ENCODE measurements around the gene BMP6. TPM values are rescaled to one million over a fixed set of nuclear protein-coding genes. Genes with fewer than 3 reads are reported as not detected.

The BMP6 gene
- polyA plus RNA-seq, 2 of the 4 experiments (the other 2 are of a cell fraction), result 8.4 to 23.0 TPM

- FAIRE-seq (no peak), DNase-seq (ENCODE audit: low read depth in 1 of 2, low spot score in 1 of 2) (peak; percentile 22 to 55)
Measured at GRCh38 chr6:7721649-7722048, 4.2 kb upstream of the BMP6 start.

More at GRCh38 chr6:7721649-7722048, 4.2 kb upstream of the BMP6 start:
- no peak for TF ChIP-seq ZC3H11A (IDR thresholded peaks at IDR 0.05)
- no peak for TF ChIP-seq REST (IDR thresholded peaks at IDR 0.05)
- no peak for TF ChIP-seq MAX (IDR thresholded peaks at IDR 0.05)
- no peak for TF ChIP-seq ZSCAN20 (CRISPR knock-in tag; IDR thresholded peaks at IDR 0.05)
- TF ChIP-seq EP300 (IDR thresholded peaks at IDR 0.05), result no peak
- peak; percentile 37 for TF ChIP-seq MAFK (IDR thresholded peaks at IDR 0.05; ENCODE audit: partially characterized antibody)
- TF ChIP-seq CTCF (IDR thresholded peaks at IDR 0.05), result peak; percentile 53
- TF ChIP-seq HEYL (CRISPR knock-in tag; IDR thresholded peaks at IDR 0.05), result no peak
- TF ChIP-seq ATOH8 (CRISPR knock-in tag; IDR thresholded peaks at IDR 0.05; ENCODE audit: low read depth), result no peak
- TF ChIP-seq HOXB5 (CRISPR knock-in tag; IDR thresholded peaks at IDR 0.05), result no peak
- TF ChIP-seq EHMT2 (IDR thresholded peaks at IDR 0.05; ENCODE audit: low read depth), result no peak
- TF ChIP-seq RAD21 (conservative IDR thresholded peaks at IDR 0.05 in 1 of 2, IDR thresholded peaks at IDR 0.05 in 1 of 2), result peak; percentile 60 to 65
- TF ChIP-seq FOSB (CRISPR knock-in tag; IDR thresholded peaks at IDR 0.05), result no peak
- TF ChIP-seq KDM5A (IDR thresholded peaks at IDR 0.05), result no peak
- no peak for TF ChIP-seq EHF (CRISPR knock-in tag; IDR thresholded peaks at IDR 0.05)
- TF ChIP-seq SREBF2 (IDR thresholded peaks at IDR 0.05), result no peak
- TF ChIP-seq CBX8 (IDR thresholded peaks at IDR 0.05), result no peak
- TF ChIP-seq MAZ (IDR thresholded peaks at IDR 0.05; ENCODE audit: borderline replicate concordance, low read depth, low read length), result no peak
- no peak for TF ChIP-seq RARB (CRISPR knock-in tag; IDR thresholded peaks at IDR 0.05)
- TF ChIP-seq SMC3 (IDR thresholded peaks at IDR 0.05), result peak; percentile 64
- TF ChIP-seq FOSL2 (IDR thresholded peaks at IDR 0.05), result no peak
- TF ChIP-seq FOSL2 (CRISPR knock-in tag; IDR thresholded peaks at IDR 0.05), result no peak
- no peak for TF ChIP-seq RFX5 (IDR thresholded peaks at IDR 0.05)
- no peak for TF ChIP-seq MYC (IDR thresholded peaks at IDR 0.05; ENCODE audit: borderline replicate concordance, low read length)
- no peak for TF ChIP-seq E2F6 (IDR thresholded peaks at IDR 0.05; ENCODE audit: borderline replicate concordance, low read depth)
- no peak for TF ChIP-seq ESRRA (IDR thresholded peaks at IDR 0.05; ENCODE audit: borderline replicate concordance, low read length)
- TF ChIP-seq NR3C1 (IDR thresholded peaks at IDR 0.05), result no peak
- H3K4me2 ChIP-seq, result peak overlapping the region; percentile 43; the same call in 1 of the 3 replicates
- peaks cover 23% of the 10 kb centered on the region for H3K4me1 ChIP-seq
- WGBS (ENCODE audit: missing lambda C conversion rate), result 6% methylated on average over 3 of the region's 3 CpGs
- ChIA-PET CTCF (interaction anchor here (0.6 to 6.3 kb wide), 19 partner anchors 10 to 498 kb away, joined by 3 to 59 read pairs (median 4); no protein-coding TSS in a partner anchor), POLR2A (interaction anchor here (0.9 kb wide), 1 partner anchor 190 kb away, joined by 5 read pairs; no protein-coding TSS in a partner anchor)
- no peak for ATAC-seq
- H3K4me3 ChIP-seq, result no peak overlapping the region
- H3K27ac ChIP-seq, result peak overlapping the region; percentile 24 to 34; a peak in 2 of 6 replicates
- H3K9me3 ChIP-seq, result no peaks in the 10 kb centered on the region
